GM23338 (cell line): Measurements from ENCODE around the gene ADTRP. TPM values are rescaled to one million over a fixed set of nuclear protein-coding genes. Genes with fewer than 3 reads are reported as not detected.

Source experiments
- ATAC-seq: fragments of 200-7000 bp; cut with Tn5 transposase; 3 replicates; pipeline ENCODE4 v1.9.1; 2020
- DNase-seq: peaks from one replicate; pipeline ENCODE4 v3.0.0-alpha.2; 2015; ENCODE audit warnings: low spot score
- H2AFZ ChIP-seq: fragments of 200-600 bp; sonication (generic); 2 replicates; pipeline ENCODE4 v1.8.0; 2016; ENCODE audit warnings: antibody characterized with exemption, mild to moderate bottlenecking, moderate library complexity
- H3F3A ChIP-seq: fragments of 200-600 bp; sonication (generic); replicated peaks from 2 replicates; pipeline ENCODE4 v1.8.0; 2017; ENCODE audit warnings: antibody characterized with exemption, mixed run types, low read depth
- H3K27ac ChIP-seq: fragments of 200-600 bp; sonication (generic); 2 replicates; pipeline ENCODE4 v1.6.1; 2016; ENCODE audit warnings: low read depth
- H3K27me3 ChIP-seq: fragments of 200-600 bp; sonication (generic); 2 replicates; pipeline ENCODE4 v1.8.0; 2016; ENCODE audit warnings: mild to moderate bottlenecking, mixed run types, moderate library complexity; ENCODE audit not compliant: insufficient read depth
- H3K36me3 ChIP-seq: fragments of 200-600 bp; sonication (generic); 2 replicates; pipeline ENCODE4 v1.8.0; 2016; ENCODE audit warnings: mild to moderate bottlenecking; ENCODE audit not compliant: insufficient read depth
- H3K4me1 ChIP-seq: fragments of 200-600 bp; sonication (generic); 2 replicates; pipeline ENCODE4 v1.8.0; 2016; ENCODE audit warnings: mild to moderate bottlenecking, moderate library complexity; ENCODE audit not compliant: insufficient read depth
- H3K4me2 ChIP-seq: fragments of 200-600 bp; sonication (generic); 2 replicates; pipeline ENCODE4 v1.7.1; 2017; ENCODE audit warnings: mixed run types
- H3K4me3 ChIP-seq: fragments of 200-600 bp; sonication (generic); 2 replicates; pipeline ENCODE4 v1.6.1; 2016; ENCODE audit warnings: mixed run types
- H3K79me2 ChIP-seq: fragments of 200-600 bp; sonication (generic); replicated peaks from 2 replicates; pipeline ENCODE4 v1.8.0; 2017; ENCODE audit warnings: mild to moderate bottlenecking; ENCODE audit not compliant: insufficient read depth
- H3K9me2 ChIP-seq: fragments of 200-600 bp; sonication (generic); 2 replicates; pipeline ENCODE4 v1.8.0; 2017; ENCODE audit not compliant: insufficient read depth
- H4K20me1 ChIP-seq: fragments of 200-600 bp; sonication (generic); replicated peaks from 2 replicates; pipeline ENCODE4 v1.8.0; 2017; ENCODE audit warnings: mild to moderate bottlenecking; ENCODE audit not compliant: insufficient read depth
- H3K27ac Mint-ChIP-seq: 2 replicates; pipeline ENCODE4 v1.8.0; 2020; ENCODE audit warnings: inconsistent platforms, mild to moderate bottlenecking, moderate library complexity, mixed read lengths
- H3K27me3 Mint-ChIP-seq: 3 replicates; pipeline ENCODE4 v1.8.0; 2022; ENCODE audit warnings: low read depth, mild to moderate bottlenecking, moderate library complexity, mixed read lengths, inconsistent platforms; ENCODE audit not compliant: insufficient read depth, poor library complexity
- H3K36me3 Mint-ChIP-seq: 3 replicates; pipeline ENCODE4 v1.8.0; 2021; ENCODE audit warnings: low read depth, mild to moderate bottlenecking, inconsistent platforms, moderate library complexity, mixed read lengths
- H3K4me1 Mint-ChIP-seq: 3 replicates; pipeline ENCODE4 v1.8.0; 2020; ENCODE audit warnings: mild to moderate bottlenecking, inconsistent platforms, mixed read lengths
- H3K4me3 Mint-ChIP-seq: 3 replicates; pipeline ENCODE4 v1.8.0; 2021; ENCODE audit warnings: moderate library complexity, mild to moderate bottlenecking, inconsistent platforms, mixed read lengths
- H3K9me3 Mint-ChIP-seq: 3 replicates; pipeline ENCODE4 v1.8.0; 2020; ENCODE audit warnings: moderate library complexity, mild to moderate bottlenecking, inconsistent platforms, mixed read lengths
- CREB1 ChIP-seq: fragments of 250-450 bp; sonication (Bioruptor Pico); IDR thresholded peaks from 2 replicates; pipeline ENCODE4 v1.5.0; 2020; ENCODE audit warnings: low read depth, mild to moderate bottlenecking, moderate library complexity
- EZH2 ChIP-seq: fragments of 200-600 bp; sonication (generic); IDR thresholded peaks from one replicate; pipeline ENCODE4 v1.8.0; 2017; ENCODE audit warnings: antibody characterized with exemption, mild to moderate bottlenecking, low read depth; ENCODE audit not compliant: unreplicated experiment
- EZH2phosphoT487 ChIP-seq: fragments of 200-600 bp; sonication (generic); IDR thresholded peaks from one replicate; pipeline ENCODE4 v1.8.1; 2018; ENCODE audit warnings: antibody characterized with exemption; ENCODE audit not compliant: unreplicated experiment
- JUNB ChIP-seq: IDR thresholded peaks from one replicate; pipeline ENCODE4 v1.6.1; 2016; ENCODE audit warnings: antibody characterized with exemption; ENCODE audit not compliant: unreplicated experiment
- NANOG ChIP-seq: IDR thresholded peaks from 2 replicates; pipeline ENCODE4 v1.6.1; 2016; ENCODE audit warnings: antibody characterized with exemption, borderline replicate concordance
- POLR2AphosphoS5 ChIP-seq: IDR thresholded peaks from 2 replicates; pipeline ENCODE4 v1.6.1; 2016; ENCODE audit warnings: antibody characterized with exemption, low read depth
- STAT1 ChIP-seq: IDR thresholded peaks from one replicate; pipeline ENCODE4 v1.6.1; 2016; ENCODE audit warnings: antibody characterized with exemption; ENCODE audit not compliant: unreplicated experiment
- ZNF114 ChIP-seq: fragments of 250-450 bp; sonication (Bioruptor Pico); IDR thresholded peaks from 2 replicates; pipeline ENCODE4 v1.5.0; 2020; ENCODE audit warnings: mild to moderate bottlenecking, moderate library complexity
- polyA plus RNA-seq: library from polyadenylated mRNA; unstranded; fragments of >200 nt; fragmentation: Nextera tagmentation; extraction: Ambion mirVana; gene quantifications from 2 replicates; pipeline ENCODE4 v1.2.1, GENCODE V29; 2016
- total RNA-seq: library from RNA; depleted of rRNA; stranded (reverse); fragments of >200 nt; shearing (Covaris generic); gene quantifications from 2 replicates; pipeline ENCODE4 v1.2.3, GENCODE V29; 2014
- TF ChIP-seq, protein P1 (sequence below): fragments of 250-450 bp; sonication (Bioruptor Pico); IDR thresholded peaks from 2 replicates; pipeline ENCODE4 v1.5.0; 2020; ENCODE audit warnings: mild to moderate bottlenecking, moderate library complexity
- TF ChIP-seq, protein P2 (sequence below): IDR thresholded peaks from 2 replicates; pipeline ENCODE4 v1.6.1; 2016; ENCODE audit warnings: antibody characterized with exemption

ADTRP gene
- total and polyA plus RNA-seq, 2 experiments from 2014 or later = not detected

DNA sequence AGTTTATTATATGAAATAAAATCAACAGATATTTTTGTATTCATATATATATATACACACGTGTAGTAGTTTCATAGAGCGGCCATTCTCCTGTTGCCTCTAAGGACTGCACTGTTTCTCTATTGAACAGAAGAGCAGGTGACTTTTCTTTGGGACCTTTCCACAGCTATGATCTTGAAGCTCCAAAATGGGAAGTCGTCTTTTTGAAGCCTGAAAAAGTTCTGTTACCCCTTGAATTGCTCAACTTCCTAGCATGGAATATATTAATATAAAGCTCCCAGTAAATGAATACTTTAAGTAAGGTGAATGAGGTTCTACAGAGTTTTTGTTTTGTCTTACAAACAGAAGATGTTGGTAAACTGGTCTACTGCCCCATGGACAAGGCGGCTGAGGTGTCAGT is 42.2 kb upstream of the ADTRP start:
- H2AFZ ChIP-seq = no peak overlapping the region
- H3K4me2 ChIP-seq = no peak overlapping the region
- H3F3A ChIP-seq = no peaks in the 10 kb centered on the region
- H3K4me1 ChIP-seq = no peaks in the 10 kb centered on the region
- no peaks in the 10 kb centered on the region for H3K36me3 ChIP-seq
- Mint-ChIP-seq H3K4me3 (no peak overlapping the region), H3K4me1 (no peaks in the 10 kb centered on the region), H3K36me3 (no peaks in the 10 kb centered on the region), H3K27me3 (no peaks in the 10 kb centered on the region), H3K27ac (no peak overlapping the region), H3K9me3 (peaks cover 3% of the 10 kb centered on the region; the same call in 1 of the 3 replicates)
- no peaks in the 10 kb centered on the region for H4K20me1 ChIP-seq
- ATAC-seq (no peak), DNase-seq (no peak)
- TF ChIP-seq CREB1 (no peak), JUNB (no peak), POLR2AphosphoS5 (no peak), ZNF114 (CRISPR knock-in tag) (no peak), NANOG (no peak), EZH2 (no peak), STAT1 (no peak), EZH2phosphoT487 (no peak)
- TF ChIP-seq, protein P1, sequence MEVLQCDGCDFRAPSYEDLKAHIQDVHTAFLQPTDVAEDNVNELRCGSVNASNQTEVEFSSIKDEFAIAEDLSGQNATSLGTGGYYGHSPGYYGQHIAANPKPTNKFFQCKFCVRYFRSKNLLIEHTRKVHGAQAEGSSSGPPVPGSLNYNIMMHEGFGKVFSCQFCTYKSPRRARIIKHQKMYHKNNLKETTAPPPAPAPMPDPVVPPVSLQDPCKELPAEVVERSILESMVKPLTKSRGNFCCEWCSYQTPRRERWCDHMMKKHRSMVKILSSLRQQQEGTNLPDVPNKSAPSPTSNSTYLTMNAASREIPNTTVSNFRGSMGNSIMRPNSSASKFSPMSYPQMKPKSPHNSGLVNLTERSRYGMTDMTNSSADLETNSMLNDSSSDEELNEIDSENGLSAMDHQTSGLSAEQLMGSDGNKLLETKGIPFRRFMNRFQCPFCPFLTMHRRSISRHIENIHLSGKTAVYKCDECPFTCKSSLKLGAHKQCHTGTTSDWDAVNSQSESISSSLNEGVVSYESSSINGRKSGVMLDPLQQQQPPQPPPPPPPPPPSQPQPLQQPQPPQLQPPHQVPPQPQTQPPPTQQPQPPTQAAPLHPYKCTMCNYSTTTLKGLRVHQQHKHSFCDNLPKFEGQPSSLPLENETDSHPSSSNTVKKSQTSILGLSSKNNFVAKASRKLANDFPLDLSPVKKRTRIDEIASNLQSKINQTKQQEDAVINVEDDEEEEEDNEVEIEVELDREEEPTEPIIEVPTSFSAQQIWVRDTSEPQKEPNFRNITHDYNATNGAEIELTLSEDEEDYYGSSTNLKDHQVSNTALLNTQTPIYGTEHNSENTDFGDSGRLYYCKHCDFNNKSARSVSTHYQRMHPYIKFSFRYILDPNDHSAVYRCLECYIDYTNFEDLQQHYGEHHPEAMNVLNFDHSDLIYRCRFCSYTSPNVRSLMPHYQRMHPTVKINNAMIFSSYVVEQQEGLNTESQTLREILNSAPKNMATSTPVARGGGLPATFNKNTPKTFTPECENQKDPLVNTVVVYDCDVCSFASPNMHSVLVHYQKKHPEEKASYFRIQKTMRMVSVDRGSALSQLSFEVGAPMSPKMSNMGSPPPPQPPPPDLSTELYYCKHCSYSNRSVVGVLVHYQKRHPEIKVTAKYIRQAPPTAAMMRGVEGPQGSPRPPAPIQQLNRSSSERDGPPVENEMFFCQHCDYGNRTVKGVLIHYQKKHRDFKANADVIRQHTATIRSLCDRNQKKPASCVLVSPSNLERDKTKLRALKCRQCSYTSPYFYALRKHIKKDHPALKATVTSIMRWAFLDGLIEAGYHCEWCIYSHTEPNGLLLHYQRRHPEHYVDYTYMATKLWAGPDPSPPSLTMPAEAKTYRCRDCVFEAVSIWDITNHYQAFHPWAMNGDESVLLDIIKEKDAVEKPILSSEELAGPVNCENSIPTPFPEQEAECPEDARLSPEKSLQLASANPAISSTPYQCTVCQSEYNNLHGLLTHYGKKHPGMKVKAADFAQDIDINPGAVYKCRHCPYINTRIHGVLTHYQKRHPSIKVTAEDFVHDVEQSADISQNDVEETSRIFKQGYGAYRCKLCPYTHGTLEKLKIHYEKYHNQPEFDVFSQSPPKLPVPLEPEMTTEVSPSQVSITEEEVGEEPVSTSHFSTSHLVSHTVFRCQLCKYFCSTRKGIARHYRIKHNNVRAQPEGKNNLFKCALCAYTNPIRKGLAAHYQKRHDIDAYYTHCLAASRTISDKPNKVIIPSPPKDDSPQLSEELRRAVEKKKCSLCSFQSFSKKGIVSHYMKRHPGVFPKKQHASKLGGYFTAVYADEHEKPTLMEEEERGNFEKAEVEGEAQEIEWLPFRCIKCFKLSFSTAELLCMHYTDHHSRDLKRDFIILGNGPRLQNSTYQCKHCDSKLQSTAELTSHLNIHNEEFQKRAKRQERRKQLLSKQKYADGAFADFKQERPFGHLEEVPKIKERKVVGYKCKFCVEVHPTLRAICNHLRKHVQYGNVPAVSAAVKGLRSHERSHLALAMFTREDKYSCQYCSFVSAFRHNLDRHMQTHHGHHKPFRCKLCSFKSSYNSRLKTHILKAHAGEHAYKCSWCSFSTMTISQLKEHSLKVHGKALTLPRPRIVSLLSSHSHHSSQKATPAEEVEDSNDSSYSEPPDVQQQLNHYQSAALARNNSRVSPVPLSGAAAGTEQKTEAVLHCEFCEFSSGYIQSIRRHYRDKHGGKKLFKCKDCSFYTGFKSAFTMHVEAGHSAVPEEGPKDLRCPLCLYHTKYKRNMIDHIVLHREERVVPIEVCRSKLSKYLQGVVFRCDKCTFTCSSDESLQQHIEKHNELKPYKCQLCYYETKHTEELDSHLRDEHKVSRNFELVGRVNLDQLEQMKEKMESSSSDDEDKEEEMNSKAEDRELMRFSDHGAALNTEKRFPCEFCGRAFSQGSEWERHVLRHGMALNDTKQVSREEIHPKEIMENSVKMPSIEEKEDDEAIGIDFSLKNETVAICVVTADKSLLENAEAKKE = no peak
- TF ChIP-seq, protein P2, sequence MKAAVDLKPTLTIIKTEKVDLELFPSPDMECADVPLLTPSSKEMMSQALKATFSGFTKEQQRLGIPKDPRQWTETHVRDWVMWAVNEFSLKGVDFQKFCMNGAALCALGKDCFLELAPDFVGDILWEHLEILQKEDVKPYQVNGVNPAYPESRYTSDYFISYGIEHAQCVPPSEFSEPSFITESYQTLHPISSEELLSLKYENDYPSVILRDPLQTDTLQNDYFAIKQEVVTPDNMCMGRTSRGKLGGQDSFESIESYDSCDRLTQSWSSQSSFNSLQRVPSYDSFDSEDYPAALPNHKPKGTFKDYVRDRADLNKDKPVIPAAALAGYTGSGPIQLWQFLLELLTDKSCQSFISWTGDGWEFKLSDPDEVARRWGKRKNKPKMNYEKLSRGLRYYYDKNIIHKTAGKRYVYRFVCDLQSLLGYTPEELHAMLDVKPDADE = no peak
- H3K27me3 ChIP-seq = no peaks in the 10 kb centered on the region
- no peaks in the 10 kb centered on the region for H3K79me2 ChIP-seq
- no peak overlapping the region for H3K4me3 ChIP-seq
- H3K27ac ChIP-seq = no peak overlapping the region
- H3K9me2 ChIP-seq = no peaks in the 10 kb centered on the region
